H9 (cell line): ENCODE measurements around the gene MKI67. TPM values are rescaled to one million over a fixed set of nuclear protein-coding genes. Genes with fewer than 3 reads are reported as not detected.

Experiments
- DNase-seq: peaks from one replicate; pipeline ENCODE4 v3.0.0-alpha.2; 2017
- H2AFZ ChIP-seq: one replicate; pipeline ENCODE4 v1.6.1; 2013; ENCODE audit warnings: mild to moderate bottlenecking, low read length, control low read depth, moderate library complexity
- H2AK5ac ChIP-seq: 2 replicates; pipeline ENCODE4 v1.6.1; 2013; ENCODE audit warnings: low read length, control low read depth, mixed read lengths; ENCODE audit not compliant: insufficient read length
- H2BK120ac ChIP-seq: one replicate; pipeline ENCODE4 v1.6.1; 2013; ENCODE audit warnings: low read depth, mild to moderate bottlenecking, low read length, control low read depth, inconsistent platforms; ENCODE audit not compliant: poor library complexity, severe bottlenecking
- H2BK12ac ChIP-seq: 2 replicates; pipeline ENCODE4 v1.6.1; 2013; ENCODE audit warnings: low read length, control low read depth, mixed read lengths, low read depth; ENCODE audit not compliant: insufficient read length
- H2BK15ac ChIP-seq: 2 replicates; pipeline ENCODE4 v1.6.1; 2013; ENCODE audit warnings: low read depth, low read length, control low read depth
- H2BK20ac ChIP-seq: one replicate; pipeline ENCODE4 v1.6.1; 2013; ENCODE audit warnings: low read depth, mild to moderate bottlenecking, low read length, control low read depth, inconsistent platforms; ENCODE audit not compliant: poor library complexity, severe bottlenecking
- H2BK5ac ChIP-seq: 2 replicates; pipeline ENCODE4 v1.6.1; 2013; ENCODE audit warnings: low read length, control low read depth, mixed read lengths; ENCODE audit not compliant: insufficient read length
- H3K14ac ChIP-seq: 2 replicates; pipeline ENCODE4 v1.6.1; 2013; ENCODE audit warnings: low read length, control low read depth; ENCODE audit not compliant: insufficient read depth
- H3K18ac ChIP-seq: 2 replicates; pipeline ENCODE4 v1.6.1; 2013; ENCODE audit warnings: low read depth, mild to moderate bottlenecking, mixed read lengths, low read length, control low read depth; ENCODE audit not compliant: insufficient read length
- H3K23ac ChIP-seq: 2 replicates; pipeline ENCODE4 v1.6.1; 2013; ENCODE audit warnings: low read length, control low read depth, mixed read lengths, low read depth; ENCODE audit not compliant: insufficient read length
- H3K23me2 ChIP-seq: 2 replicates; pipeline ENCODE4 v1.6.1; 2013; ENCODE audit warnings: low read depth, mild to moderate bottlenecking, mixed read lengths, low read length, control low read depth; ENCODE audit not compliant: insufficient read length, poor library complexity, severe bottlenecking
- H3K27ac ChIP-seq: 2 replicates; pipeline ENCODE4 v1.5.1; 2013; ENCODE audit warnings: low read length, control low read depth, mixed read lengths, low read depth; ENCODE audit not compliant: insufficient read length
- H3K27me3 ChIP-seq: 2 replicates; pipeline ENCODE4 v1.6.1; 2013; ENCODE audit warnings: low read length, control low read depth, inconsistent platforms; ENCODE audit not compliant: insufficient read depth
- H3K4ac ChIP-seq: 2 replicates; pipeline ENCODE4 v1.6.1; 2013; ENCODE audit warnings: low read depth, mild to moderate bottlenecking, control low read depth, inconsistent platforms, low read length, moderate library complexity
- H3K4me1 ChIP-seq: 2 replicates; pipeline ENCODE4 v1.6.1; 2013; ENCODE audit warnings: low read length, control low read depth, inconsistent platforms; ENCODE audit not compliant: insufficient read depth
- H3K4me2 ChIP-seq: 2 replicates; pipeline ENCODE4 v1.6.1; 2013; ENCODE audit warnings: low read length, control low read depth, mixed read lengths; ENCODE audit not compliant: insufficient read length, insufficient read depth
- H3K56ac ChIP-seq: 2 replicates; pipeline ENCODE4 v1.6.1; 2013; ENCODE audit warnings: low read depth, mild to moderate bottlenecking, mixed read lengths, low read length, control low read depth; ENCODE audit not compliant: insufficient read length
- H3K79me1 ChIP-seq: 2 replicates; pipeline ENCODE4 v1.6.1; 2013; ENCODE audit warnings: low read depth, mild to moderate bottlenecking, moderate library complexity, low read length, control low read depth, inconsistent platforms; ENCODE audit not compliant: insufficient read depth, poor library complexity, severe bottlenecking
- H3K79me2 ChIP-seq: 2 replicates; pipeline ENCODE4 v1.6.1; 2013; ENCODE audit warnings: low read length, control low read depth, inconsistent platforms; ENCODE audit not compliant: insufficient read depth
- H3K9ac ChIP-seq: 2 replicates; pipeline ENCODE4 v1.6.1; 2013; ENCODE audit warnings: low read length, control low read depth, mixed read lengths; ENCODE audit not compliant: insufficient read length; ENCODE audit errors: extremely low read depth
- H3K9me3 ChIP-seq: one replicate; pipeline ENCODE4 v1.6.1; 2013; ENCODE audit warnings: low read depth, low read length, inconsistent platforms; ENCODE audit not compliant: control insufficient read depth
- H3T11ph ChIP-seq: one replicate; pipeline ENCODE4 v1.6.1; 2013; ENCODE audit warnings: mild to moderate bottlenecking, low read length, control low read depth, inconsistent platforms
- H4K20me1 ChIP-seq: one replicate; pipeline ENCODE4 v1.6.1; 2013; ENCODE audit not compliant: control insufficient read depth, insufficient read length, insufficient read depth
- H4K5ac ChIP-seq: 2 replicates; pipeline ENCODE4 v1.6.1; 2013; ENCODE audit warnings: low read depth, mild to moderate bottlenecking, mixed read lengths, low read length, control low read depth; ENCODE audit not compliant: insufficient read length
- H4K8ac ChIP-seq: replicated peaks from 2 replicates; pipeline ENCODE4 v1.6.1; 2013; ENCODE audit warnings: low read length, control low read depth, mixed read lengths, low read depth; ENCODE audit not compliant: insufficient read length
- H4K91ac ChIP-seq: 2 replicates; pipeline ENCODE4 v1.6.1; 2013; ENCODE audit warnings: low read depth, mild to moderate bottlenecking, moderate library complexity, mixed read lengths, low read length, control low read depth; ENCODE audit not compliant: insufficient read length
- H3K27ac Mint-ChIP-seq, 3 experiments: 2 replicates in 2 of 3; 3 replicates in 1 of 3; pipeline ENCODE4 v1.8.0; 2020 to 2021; ENCODE audit warnings: mixed read lengths in 3 of 3, mild to moderate bottlenecking in 1 of 3, moderate library complexity in 1 of 3
- H3K27me3 Mint-ChIP-seq: 2 replicates; pipeline ENCODE4 v1.8.0; 2021; ENCODE audit warnings: low read depth, mild to moderate bottlenecking, moderate library complexity, mixed read lengths
- H3K36me3 Mint-ChIP-seq, 3 experiments: 2 replicates in 2 of 3; 3 replicates in 1 of 3; pipeline ENCODE4 v1.8.0; 2020 to 2021; ENCODE audit warnings: low read depth in 3 of 3, mixed read lengths in 3 of 3; ENCODE audit not compliant: insufficient read depth in 1 of 3
- H3K4me1 Mint-ChIP-seq, 2 experiments: 2 replicates each; pipeline ENCODE4 v1.8.0; 2020; ENCODE audit warnings: mixed read lengths in 2 of 2
- H3K4me3 Mint-ChIP-seq, 2 experiments: 2 replicates in 1 of 2; 3 replicates in 1 of 2; pipeline ENCODE4 v1.8.0; 2020 to 2021; ENCODE audit warnings: mild to moderate bottlenecking in 2 of 2, mixed read lengths in 2 of 2, moderate library complexity in 1 of 2
- H3K9me3 Mint-ChIP-seq, 2 experiments: 2 replicates in 1 of 2; 3 replicates in 1 of 2; pipeline ENCODE4 v1.8.0; 2020; ENCODE audit warnings: mild to moderate bottlenecking in 2 of 2, mixed read lengths in 2 of 2, moderate library complexity in 1 of 2
- WGBS: extraction: QIAGEN DNeasy Blood & Tissue Kit; methylation state at CpG from one replicate; pipeline ENCODE4 v1.1.7; 2013; ENCODE audit warnings: missing lambda C conversion rate, low lambda C conversion rate, mixed read lengths; ENCODE audit not compliant: insufficient read length; ENCODE audit errors: extremely low coverage; 5-methylcytosine and 5-hydroxymethylcytosine counted together
- total RNA-seq: library from RNA; stranded (reverse); gene quantifications from 2 replicates; pipeline ENCODE4 v1.2.1, GENCODE V29; 2021
- TF ChIP-seq, protein P1 (sequence below): fragments of 200-600 bp; sonication (generic); conservative IDR thresholded peaks from 3 replicates; pipeline ENCODE4 v1.8.0; 2021; ENCODE audit warnings: antibody characterized with exemption, mild to moderate bottlenecking

Gene MKI67
- total RNA-seq, 1 experiment from 2014 or later, result 108 TPM

DNA sequence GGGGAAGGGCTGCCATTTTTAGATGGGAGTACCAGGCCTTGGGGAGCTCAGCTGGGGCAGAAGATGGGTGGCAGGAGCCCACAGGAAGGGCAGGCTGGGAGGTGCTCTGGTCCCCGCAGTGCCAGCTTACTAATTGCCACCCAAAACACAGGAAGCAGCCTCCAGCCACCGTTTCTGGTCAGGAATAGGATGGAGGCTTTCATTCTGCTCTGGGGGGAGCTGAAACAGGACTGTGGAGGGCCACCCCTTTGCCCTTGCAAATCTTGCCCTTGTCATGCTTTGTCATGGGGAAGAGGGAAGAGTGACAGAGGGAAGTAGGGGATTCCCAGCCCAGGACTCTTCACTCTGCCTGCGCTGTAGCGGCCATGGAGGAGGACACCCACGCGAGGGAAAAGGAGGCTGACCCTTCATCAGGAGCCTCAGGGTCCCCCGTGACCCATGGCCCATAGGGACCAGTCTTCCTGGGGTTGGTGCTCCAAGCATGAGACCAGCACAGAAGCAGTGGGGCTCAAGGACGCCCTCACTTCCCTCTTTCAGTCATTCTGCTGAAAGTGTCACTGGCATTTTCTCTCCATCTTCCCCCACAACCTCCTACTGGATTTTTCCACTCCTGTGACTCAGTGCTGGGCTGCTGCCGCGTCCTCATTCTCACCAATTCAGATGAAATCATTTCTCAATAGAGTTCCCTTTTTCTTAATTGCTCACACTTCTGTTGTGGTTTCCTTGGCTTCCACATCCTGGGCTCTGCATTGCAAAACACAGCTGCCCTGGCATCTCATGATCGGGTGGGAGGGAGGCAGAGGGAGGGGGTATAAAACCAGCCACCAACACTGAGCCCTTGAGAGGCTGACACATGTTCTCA lies 61.9 kb downstream of the MKI67 start:
- Mint-ChIP-seq H3K36me3 (peaks cover 4 to 8% (median 6%) of the 10 kb centered on the region in 3 experiments), H3K4me1 (peaks cover 26 to 27% of the 10 kb centered on the region in 2 experiments), H3K4me3 (no peak overlapping the region), H3K27ac (no peak overlapping the region), H3K27me3 (no peaks in the 10 kb centered on the region), H3K9me3 (peaks cover 5% of the 10 kb centered on the region in 2 experiments; a peak in 2 of 5 replicates)
- no peak overlapping the region for H3T11ph ChIP-seq
- no peak overlapping the region for H2BK5ac ChIP-seq
- H2BK15ac ChIP-seq, result no peak overlapping the region
- no peak overlapping the region for H3K27ac ChIP-seq
- no peaks in the 10 kb centered on the region for H3K27me3 ChIP-seq
- no peak overlapping the region for H2AFZ ChIP-seq
- no peak for DNase-seq
- H2BK120ac ChIP-seq, result no peak overlapping the region
- no peak overlapping the region for H4K8ac ChIP-seq
- no peak overlapping the region for H3K14ac ChIP-seq
- H3K9ac ChIP-seq, result no peak overlapping the region
- H2BK20ac ChIP-seq, result no peak overlapping the region
- WGBS, result no CpG with 5 or more reads among the region's 11 CpGs
- no peak overlapping the region for H4K91ac ChIP-seq
- H3K79me2 ChIP-seq, result no peaks in the 10 kb centered on the region
- no peak overlapping the region for H2BK12ac ChIP-seq
- no peaks in the 10 kb centered on the region for H3K9me3 ChIP-seq
- H3K23me2 ChIP-seq, result no peaks in the 10 kb centered on the region
- no peak overlapping the region for H3K4ac ChIP-seq
- H3K4me1 ChIP-seq, result peaks cover 2% of the 10 kb centered on the region; the same call in 1 of the 2 replicates
- no peak overlapping the region for H3K18ac ChIP-seq
- H4K20me1 ChIP-seq, result no peaks in the 10 kb centered on the region
- no peak overlapping the region for H3K23ac ChIP-seq
- H3K4me2 ChIP-seq, result no peak overlapping the region
- H3K79me1 ChIP-seq, result no peaks in the 10 kb centered on the region
- TF ChIP-seq, protein P1, sequence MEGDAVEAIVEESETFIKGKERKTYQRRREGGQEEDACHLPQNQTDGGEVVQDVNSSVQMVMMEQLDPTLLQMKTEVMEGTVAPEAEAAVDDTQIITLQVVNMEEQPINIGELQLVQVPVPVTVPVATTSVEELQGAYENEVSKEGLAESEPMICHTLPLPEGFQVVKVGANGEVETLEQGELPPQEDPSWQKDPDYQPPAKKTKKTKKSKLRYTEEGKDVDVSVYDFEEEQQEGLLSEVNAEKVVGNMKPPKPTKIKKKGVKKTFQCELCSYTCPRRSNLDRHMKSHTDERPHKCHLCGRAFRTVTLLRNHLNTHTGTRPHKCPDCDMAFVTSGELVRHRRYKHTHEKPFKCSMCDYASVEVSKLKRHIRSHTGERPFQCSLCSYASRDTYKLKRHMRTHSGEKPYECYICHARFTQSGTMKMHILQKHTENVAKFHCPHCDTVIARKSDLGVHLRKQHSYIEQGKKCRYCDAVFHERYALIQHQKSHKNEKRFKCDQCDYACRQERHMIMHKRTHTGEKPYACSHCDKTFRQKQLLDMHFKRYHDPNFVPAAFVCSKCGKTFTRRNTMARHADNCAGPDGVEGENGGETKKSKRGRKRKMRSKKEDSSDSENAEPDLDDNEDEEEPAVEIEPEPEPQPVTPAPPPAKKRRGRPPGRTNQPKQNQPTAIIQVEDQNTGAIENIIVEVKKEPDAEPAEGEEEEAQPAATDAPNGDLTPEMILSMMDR, result no peak
- no peak overlapping the region for H2AK5ac ChIP-seq
- H4K5ac ChIP-seq, result no peak overlapping the region
- no peak overlapping the region for H3K56ac ChIP-seq
